Ishikawa (cell line): ENCODE data around the gene MAN2B2.

Experiments
- CEBPB ChIP-seq: IDR thresholded peaks from 2 replicates; pipeline ENCODE4 v1.6.1; 2012
- CREB1 ChIP-seq: IDR thresholded peaks from 2 replicates; pipeline ENCODE4 v1.6.1; 2012; ENCODE audit warnings: low read depth
- EGR1 ChIP-seq: IDR thresholded peaks from 2 replicates; pipeline ENCODE4 v1.6.1; 2012
- RAD21 ChIP-seq: IDR thresholded peaks from 2 replicates; pipeline ENCODE4 v1.6.1; 2012; ENCODE audit warnings: low read depth

GRCh38 chr4:6619116-6619465, 44.1 kb downstream of the MAN2B2 start:
- TF ChIP-seq CREB1 (no peak), RAD21 (no peak), EGR1 (no peak), CEBPB (no peak)
